NCI-H1092 treated with DMSO at 0.1 percent for 48 hours (cell line): ENCODE results near the gene BLCAP.
"Not testable (repeated sequence)": the region's sequence is repeated elsewhere in the genome, so short reads cannot be mapped to it uniquely, and the experiment has no call there.

Experiments used
- DNase-seq: peaks from one replicate; lab custom pipeline; 2025; lab: John Stamatoyannopoulos, UW

BLCAP gene, protein sequence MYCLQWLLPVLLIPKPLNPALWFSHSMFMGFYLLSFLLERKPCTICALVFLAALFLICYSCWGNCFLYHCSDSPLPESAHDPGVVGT

DNA sequence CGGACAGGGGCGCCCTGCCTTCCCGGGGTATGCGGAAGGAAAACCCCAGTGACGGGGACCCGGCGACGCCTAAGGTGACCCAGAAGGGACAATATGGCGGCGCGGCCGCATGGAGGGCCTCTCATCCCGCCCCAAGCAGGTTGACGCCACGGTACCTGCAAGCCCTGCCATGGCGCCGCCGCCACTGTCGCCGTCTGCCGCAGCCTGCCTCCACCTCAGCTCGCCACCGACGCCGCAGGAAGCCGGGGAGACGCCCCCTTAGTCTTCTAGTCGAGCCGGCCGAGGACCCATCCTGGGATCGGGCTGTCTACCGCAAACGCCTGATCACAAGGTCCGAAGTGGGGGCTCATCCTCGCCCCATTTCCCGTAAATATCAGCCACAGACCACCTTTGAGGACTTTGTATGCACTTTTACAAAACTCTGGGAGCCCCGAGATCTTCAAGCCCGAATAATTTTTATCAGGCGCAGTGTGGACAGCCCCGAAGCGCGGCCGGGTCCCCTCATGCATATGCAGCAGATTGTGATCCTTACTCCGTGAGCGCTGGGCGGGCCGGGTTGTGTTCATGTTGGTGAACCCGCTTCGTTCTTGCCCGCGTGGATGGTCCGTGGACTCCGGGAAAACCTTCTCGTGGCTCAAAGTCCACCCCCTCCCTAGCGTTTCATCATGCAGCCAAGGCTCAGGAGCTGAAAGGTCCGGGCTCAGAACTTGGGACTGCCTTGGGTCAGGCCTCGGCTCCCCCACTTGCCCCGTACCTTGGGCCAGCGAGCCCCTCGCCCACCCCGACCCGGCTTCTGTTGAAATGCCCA lies at the start of gene BLCAP:
BLCAP (minus strand) TSS at position 239 of the 808 bp plus-strand sequence. CDS start 8,702 bp downstream, outside the sequence.
- peak; percentile 94 for DNase-seq

DNA sequence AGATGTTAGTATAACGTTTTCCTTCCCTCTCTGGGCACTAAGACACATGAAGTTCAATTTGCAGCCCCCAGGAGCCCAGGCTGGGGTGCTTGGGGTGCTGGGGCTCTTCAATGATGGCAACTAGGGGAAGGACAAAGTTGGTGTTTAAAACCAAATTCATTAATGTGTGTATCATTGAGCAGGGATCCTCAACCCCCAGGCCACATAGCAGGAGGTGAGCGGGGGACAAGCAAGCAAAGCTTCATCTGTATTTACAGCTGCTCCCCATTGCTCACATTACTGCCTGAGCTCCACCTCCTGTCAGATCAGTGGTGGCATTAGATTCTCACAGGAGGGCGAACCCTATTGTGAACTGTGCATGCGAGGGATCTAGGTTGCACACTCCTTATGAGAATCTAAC lies 49.8 kb upstream of the BLCAP start:
- DNase-seq: not testable (repeated sequence)

DNA sequence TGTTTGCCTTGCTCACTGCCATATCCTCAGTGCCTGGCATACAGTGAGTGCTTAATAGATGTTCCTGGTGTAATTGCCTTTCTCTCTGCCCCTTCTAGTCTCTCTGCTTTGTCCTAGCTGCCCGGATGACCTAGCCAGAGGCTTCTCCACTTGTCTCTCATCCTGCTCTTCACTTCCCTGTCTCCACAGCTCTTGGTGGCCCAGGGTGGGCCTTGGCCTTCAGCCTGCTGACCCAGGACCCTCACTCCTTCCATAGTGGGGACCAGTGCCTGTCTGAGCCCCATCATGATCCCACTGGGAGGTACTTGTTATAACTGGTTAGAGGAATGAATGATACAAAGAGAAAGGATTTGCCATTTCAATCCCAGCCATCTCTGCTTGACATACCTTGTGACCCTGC lies 49.2 kb upstream of the BLCAP start:
- DNase-seq: no peak

DNA sequence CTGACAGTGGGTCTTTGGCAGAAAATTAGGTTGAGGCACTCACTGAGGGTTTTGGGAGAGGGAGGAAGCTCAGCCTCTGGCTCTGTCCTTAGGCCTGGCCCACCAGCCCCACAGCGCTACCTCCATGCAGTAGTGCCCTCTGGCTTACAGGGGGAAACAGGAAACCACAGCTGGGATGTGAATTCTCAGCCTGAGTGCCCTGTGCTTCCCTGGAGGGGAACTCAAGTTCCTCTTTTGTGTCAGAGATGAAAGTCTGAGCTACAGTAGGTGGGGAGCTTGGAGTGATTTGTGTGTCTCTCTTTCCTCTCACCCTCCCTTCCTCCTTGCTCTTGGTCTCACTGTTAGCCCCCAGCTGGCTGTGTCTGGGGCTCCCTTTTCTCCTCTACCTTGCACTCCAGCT lies 48.2 kb upstream of the BLCAP start:
- DNase-seq: no peak

DNA sequence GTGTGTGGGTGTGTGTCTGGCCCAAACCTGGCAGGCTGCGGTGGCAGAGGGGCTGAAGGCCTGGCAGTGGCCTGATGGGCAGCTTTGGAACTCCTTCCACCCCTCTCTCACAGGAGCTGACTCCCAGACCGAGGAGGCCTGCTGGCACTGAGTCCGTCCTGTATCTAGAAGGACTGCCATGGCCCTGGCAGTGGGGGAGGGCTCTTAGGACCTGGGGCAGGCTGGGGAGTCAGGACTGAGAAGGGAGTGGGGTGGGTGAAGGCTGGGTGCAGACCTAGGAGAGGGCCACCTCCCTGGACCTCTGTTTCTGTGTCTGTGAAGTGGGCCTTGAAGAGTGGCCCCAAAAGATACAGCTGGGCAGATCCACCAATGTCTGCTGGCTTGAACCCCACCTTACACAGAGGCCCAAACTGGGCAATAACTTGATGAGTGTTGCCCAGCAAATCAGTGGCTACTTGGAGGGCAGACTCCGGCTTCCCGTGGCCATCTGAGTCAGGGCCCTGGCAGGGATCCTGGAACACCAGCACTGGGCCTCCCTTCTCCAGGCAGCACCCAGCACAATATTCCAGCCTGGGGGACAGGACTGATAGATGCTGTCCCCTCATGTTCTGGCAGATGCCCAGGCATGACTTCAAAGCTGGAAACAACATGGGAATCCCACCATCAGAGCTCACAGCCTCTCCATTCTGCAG lies 46.7 kb upstream of the BLCAP start:
- DNase-seq: no peak

DNA sequence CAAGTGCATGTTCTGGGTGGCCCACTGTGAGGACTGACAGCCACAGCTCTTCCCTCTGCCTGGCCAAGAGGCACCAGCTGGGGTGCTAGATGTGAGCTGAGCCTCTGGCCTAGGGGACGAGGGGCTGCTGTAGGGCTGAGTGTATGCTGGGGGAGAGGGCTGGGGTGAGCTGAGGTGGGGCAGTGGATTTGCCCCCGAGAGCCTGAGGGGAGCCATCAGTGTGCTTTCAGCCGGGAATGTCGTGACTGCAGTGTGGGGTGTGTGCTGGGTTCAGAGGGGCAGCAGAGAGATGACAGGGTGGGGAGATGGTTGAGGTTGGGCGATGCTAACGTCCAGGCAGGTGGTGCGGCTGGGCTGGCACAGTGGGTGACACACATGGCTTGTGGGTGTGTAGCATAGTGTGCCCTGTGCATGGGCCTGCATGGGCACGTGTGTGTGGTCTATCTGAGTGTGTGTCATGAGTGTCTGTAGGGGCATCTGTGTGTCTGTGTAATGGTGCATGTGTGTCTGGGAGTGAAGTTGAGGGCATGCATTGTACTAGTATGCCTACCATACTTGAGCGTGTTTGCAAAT lies 46.0 kb upstream of the BLCAP start:
- DNase-seq: no peak

DNA sequence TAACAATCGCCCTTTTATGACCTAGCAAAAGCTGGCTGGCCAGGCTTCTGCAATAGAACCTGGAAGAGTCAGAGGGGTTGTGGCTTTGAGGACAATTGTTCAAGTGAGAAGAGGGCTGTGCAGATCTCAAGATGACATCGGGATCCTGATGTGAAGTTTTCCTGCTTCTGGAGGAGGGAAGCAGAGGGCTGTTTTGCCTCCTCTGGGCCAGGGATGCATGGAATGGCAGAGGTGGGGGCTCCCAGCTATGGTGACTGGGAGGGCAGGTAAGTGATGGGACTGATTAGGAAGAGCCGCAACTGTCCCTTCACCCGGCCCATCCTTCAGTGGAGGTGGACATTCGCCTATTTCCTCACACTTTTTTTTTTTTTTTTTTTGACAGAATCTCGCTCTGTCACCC lies 43.4 kb upstream of the BLCAP start:
- no peak for DNase-seq

DNA sequence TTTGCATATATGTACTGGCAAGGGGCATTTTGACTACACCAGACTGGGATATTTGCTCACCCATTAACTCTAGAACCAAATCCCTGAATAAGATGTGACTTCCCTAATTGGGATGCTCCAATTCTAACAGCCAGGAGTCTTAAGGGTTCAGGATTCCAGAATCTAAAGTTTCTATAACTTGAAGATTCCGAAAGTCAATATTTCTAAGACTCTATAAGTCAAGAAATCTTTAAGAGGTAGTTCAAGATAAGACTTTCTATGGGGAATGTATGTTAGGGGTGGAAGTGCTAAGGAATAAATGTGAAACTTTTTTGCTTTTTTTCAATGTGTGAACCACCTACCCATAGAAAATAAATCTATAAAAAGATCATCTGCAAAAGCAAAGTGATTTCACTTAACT lies 42.7 kb upstream of the BLCAP start:
- DNase-seq: no peak

DNA sequence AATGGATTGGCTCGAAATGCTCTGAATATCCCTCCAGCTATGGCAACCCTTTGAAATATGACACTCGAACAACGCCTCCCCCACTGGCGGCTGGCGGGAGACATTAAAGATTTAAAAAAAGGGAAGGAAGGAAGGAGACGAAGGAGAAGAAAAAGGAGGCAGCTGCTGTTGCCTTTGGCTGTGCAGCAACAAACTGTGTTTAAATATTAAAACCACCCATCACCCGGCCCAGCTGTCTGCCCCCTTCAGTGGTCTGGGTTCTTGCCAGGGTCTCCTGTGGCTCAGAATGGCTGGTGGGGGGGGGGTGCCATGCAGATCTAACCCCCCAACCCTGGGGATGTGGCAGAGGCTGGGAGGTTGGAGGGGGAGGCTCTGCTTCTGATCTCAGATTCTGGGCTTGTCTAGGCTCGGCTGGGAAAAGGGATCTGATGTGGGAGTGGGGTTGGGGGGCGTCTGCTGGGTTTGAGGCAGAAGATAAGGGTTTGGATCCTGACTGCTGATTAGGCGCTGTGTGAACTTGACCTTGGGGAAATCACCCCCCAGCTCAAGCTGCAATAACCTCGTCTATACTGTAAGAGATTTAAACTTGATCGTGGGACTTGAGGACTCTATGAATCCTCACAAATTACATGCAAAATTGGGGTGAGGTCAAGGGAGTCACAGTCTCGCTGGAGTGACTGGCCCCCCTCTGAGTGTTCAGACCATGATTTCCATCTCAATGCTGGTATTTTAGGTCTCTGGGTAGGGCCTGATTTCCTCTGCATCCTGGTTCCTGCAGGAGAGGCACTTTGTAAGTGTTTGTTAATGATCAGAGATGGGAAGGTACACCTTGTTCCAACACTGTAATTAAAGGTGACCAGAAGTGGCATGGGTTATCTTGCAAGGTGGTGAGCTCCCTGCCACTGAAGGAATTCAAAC lies 40.3 kb upstream of the BLCAP start:
- DNase-seq: peak; percentile 88

DNA sequence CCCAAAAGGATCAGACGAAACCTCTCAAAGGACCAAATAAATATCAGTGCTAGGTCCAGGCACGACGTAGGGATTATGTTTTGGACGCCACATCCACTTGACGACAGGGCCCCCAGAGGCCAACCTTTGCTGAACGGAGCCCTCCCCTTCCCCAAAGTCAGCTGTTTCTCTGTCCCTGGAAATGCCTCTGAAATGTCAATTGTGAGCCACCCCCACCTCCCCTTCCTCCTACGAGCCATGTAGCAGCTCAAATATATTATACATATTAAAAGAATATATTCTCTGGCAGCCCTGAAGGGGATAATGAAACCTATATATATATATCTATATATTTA lies 39.6 kb upstream of the BLCAP start:
- DNase-seq: peak; percentile 82

DNA sequence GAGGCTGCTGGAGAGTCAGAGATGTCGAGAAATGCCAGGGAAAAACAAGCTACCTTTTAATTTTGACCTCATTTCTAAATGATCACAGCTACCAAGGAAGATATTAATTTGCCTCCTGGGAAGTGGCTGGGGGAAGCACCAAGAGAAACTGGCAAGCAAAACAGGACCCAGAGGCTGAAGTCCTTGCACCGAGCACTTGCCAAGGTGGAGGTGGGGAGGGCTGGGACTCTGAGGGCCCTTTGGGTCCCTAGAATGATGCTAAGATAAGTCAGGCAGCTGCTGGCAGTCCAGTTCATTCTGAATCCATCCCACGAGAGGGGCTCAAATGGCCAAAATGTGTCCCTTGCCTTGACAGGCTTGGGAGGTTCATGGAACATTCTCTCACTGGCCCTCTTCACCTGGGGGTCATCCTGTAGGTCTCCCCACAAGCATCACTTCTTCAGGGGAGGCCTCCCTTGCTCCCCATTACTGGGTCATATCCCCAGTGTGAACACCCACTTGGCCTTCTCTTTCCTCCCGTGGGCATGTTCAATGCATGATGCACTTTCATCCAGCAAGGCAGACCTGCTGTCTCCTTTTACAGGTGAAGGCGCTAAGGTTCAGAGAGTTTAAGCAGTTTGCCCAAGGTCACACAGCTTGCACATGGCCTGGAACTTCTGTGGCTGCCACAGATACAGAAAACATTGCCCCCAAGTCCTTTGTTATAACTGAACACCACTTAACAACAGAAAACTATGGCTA lies 39.1 kb upstream of the BLCAP start:
- no peak for DNase-seq

DNA sequence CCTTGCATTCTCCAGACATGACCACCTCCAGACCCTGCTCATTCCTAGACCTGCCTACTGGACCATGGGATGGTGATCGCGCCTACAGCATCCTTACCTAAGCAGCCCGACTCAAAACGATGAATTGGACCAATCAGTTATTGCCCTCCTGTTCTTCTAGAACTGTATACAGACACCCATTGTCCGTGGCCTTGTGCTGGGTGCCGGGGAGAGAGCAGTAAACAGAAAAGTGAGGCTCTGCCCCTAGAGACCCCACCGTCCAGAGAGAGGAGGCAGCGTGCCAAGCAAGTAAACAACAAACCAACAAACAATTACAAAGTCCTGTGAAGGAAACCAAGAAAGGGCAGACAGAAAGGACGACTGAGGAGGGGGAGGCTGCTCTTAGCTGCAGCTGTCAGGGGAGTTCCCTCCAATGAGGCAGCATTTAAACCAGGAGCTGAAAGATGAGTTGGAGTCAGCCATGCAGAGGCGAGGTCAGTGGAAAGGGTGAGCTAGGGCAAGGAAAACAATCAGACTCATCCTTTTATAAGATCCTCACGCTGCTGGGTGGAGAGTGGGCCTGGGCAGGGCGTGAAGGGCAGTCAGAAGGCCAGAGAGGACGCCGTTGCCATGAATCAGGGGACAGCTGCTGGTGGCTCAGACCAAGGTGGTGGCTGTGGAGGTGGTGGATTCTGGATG lies 37.6 kb upstream of the BLCAP start:
- peak; percentile 65 for DNase-seq

DNA sequence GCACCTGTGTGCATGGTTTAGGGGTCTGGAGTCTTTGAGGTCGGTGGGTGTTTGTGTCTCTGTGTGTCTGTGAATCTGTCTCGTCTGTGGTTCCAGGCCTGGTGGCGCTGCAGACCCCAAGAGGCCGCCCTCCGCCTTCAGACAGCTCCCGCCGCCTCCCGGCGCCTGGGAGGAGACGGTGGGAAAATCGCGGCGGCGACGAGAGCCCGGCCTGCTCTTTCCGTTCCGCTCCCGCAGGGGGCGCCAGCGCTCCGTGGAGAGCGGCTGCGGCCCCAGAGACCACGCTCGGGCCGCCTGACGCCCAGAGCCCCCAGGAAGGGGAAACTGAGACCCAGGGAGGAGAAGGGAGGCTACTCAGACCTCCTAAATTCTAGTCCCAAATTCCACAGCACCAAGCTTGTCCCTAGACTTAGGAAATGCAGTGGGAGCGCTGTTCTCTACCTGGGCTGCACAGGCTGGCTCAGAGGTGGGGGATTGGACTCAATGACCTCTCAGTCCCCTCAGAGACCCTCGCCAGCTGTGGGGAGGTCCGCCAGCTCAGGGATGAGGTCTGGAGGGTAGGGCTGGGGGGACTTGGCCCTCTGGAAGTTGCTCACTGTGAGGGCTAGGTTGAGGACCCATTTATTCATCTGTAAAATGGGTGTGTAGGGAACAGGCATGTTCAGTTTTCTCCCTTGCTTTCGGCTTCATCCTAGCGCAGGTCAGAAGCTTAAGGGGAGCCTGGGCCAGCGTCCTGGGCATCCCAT lies 36.9 kb upstream of the BLCAP start:
- DNase-seq: peak; percentile 76

DNA sequence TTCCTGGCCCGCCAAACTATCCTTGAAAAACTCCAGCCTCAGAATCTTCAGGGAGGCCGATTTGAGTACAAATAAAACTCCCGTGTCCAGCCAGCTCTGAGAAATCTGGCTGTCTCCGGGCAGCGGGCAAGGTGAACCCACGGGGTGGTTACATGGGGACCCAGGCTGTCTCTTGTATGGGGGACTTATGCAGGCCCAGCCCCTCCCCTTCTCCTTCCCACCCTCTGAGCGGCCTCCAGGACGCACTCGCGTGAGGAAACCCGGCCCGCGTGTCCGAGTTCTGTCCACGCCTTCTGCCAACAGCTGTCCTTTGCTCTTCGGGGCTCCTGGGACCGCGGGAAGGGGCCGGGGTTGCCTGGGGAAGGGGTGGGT lies 36.3 kb upstream of the BLCAP start:
- no peak for DNase-seq

DNA sequence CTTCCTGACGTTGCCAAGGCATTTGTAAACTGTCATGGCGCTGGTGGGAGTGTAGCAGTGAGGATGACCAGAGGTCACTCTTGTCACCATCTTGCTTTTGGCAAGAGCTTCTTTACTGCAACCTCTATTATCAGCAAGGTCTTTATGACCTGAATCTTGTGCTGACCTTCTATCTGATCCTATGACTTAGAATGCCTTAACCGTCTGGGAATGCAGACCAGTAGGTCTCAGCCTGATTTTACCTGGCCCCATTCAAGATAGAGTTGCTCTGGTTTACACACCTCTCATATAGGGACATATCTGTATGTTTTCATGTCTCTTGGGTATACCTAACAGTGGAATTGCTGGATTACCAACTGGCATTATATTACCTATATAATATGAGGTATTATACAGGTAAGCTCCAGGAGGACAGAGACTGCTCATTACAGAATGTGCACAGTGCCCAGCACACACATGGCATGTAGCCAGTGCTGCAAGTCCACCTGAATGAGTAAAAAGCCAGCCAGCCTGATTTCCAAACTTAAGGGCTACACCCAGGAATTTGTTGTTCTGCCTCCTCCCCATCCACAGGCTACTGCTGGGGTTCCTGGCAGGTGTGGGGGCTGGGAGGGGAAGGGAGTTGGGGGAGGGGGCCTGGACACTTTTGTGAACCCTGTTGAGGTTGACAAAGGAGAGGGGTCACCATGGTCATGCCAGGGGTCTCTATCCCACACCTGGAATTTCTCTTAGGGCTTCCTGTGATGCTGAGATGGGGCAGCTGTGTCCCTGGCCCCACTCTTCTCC lies 35.2 kb upstream of the BLCAP start:
- no peak for DNase-seq

DNA sequence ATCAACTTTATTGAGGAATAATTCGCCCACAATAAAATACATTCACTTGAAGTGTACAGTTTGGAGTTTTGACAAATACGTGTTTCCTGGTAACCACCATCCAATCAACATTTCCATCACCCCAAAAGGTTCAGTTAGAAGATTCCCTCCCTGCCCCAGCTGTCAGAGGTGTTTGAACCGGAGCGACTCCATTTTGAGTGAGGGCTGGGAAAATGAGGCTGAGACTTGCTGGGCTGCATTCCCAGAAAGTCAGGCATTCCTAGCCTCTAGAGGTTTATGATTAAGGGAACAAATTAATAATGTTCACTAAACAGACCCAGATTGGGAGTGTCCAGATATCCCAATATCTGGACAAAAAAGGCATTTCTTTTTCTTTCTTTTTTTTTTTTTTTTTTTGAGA lies 33.0 kb upstream of the BLCAP start:
- DNase-seq: no peak

DNA sequence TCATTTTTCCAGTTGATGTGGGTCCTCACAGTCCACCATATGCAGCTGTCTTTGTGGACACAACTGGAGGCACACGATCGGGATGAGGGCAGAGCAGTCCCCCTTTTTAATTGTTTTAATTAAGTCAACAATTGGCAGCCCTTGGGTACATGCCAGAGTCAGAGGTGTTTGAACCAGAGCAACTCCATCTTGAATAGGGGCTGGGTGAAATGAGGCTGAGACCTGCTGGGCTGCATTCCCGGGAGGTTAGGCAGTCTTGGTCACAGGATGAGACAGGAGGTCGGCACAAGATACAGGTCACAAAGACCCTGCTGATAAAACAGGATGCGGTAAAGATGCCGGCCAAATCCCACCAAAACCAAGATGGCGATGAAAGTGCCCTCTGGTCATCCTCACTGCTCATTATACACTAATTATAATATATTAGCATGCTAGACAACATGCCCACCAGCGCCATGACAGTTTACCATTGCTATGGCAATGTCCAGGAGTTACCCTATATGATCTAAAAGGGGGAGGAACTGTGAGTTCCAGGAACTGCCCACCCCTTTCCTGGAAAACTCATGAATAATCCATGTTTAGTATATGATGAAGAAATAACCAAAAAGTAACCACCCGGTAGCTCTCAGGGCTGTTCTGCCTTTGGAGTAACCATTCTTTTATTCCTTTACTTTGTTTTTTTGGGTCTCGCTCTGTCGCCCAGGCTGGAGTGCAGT lies 31.8 kb upstream of the BLCAP start:
- DNase-seq: no peak

DNA sequence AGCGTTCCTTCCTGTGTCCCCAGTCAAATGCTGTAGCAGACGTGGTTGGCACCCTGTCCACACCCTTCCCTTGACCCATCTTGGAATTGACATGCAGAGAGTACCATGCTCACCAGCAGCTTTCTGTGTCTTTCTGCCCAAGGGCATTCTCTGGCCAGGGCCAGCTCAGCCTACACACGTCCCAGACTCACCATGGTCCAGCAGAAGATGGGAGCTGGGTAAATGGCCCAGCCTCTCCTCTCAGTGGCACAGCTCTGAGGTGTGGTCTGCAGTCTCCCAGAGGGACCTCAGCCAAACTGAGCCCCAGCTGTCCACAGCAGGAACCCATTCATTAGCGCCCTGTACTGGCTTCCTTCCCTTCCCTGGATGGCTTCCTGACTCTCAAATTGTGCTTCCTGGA lies 31.1 kb upstream of the BLCAP start:
- DNase-seq: no peak

DNA sequence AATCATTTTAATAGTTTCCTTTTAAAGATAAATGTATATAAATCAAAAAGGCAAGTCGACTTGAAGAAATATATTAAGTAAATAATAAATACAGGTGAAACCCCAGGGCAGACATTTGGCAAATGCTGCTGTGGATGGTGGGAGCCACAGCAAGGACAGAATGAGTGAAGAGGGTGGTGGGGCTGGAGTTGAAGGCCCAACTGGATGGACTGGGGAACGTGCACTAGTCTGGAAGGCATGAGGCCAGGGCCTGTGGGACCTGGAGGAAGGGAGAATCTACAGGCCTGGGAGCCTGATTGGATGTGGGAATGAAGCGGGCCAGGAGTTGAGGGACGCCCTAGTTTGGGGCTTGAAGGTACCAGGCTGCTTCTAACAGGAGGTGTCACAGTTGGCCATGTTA lies 30.6 kb upstream of the BLCAP start:
- DNase-seq: no peak
